ENCODE results near the gene TNFSF10. TPM values are rescaled to one million over a fixed set of nuclear protein-coding genes. Genes with fewer than 3 reads are reported as not detected.
"Not testable (repeated sequence)": the region's sequence is repeated elsewhere in the genome, so short reads cannot be mapped to it uniquely, and the experiment has no call there.

TNFSF10 gene
- total RNA-seq, result 40.2 TPM

DNA sequence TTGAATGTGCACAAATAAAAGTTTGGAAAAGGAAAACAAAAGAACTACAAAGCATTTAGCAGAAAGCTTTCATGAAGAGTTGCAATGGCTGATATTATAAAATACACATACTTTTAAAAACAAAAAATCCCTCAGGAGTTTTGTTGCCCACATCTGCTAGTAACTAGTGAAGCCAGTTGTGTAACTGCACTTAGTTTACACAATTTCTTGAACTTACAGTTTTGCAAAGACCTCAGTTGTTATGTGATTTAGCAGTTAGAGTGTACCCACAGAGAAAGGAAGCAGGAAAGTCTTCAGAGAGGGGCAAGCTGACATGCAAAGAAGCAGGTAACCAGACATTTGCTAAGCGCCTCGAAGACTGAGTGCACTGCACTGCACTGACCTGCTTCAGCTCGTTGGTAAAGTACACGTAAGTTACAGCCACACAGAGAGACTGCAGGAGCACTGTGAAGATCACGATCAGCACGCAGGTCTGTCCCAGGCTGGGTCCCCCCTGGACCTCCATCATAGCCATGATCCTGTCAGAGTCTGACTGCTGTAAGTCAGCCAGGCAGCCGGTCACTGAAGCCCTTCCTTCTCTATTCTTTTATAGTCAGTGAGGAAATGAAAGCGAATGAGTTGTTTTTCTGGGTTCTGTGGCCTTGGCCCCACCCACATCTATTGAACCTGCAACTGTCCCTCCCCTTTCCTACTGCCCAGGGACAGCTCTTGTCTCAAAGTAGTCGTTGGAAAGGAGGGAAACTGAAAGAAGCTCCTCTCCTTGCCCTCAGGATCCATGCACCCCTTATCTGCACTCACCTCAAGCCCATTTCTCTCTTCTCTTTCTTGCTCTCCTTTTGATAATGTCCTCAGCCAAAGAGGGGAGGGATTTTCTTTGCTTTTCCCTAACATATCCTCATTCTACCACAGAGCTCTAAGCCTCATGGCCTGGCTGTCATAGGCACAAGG is at the start of gene TNFSF10:
Gene TNFSF10, minus strand, starts transcription at position 560 of the 948 bp plus-strand sequence. Its CDS starts 46 bp downstream, at position 514.
- ATAC-seq, result peak; percentile 92

DNA sequence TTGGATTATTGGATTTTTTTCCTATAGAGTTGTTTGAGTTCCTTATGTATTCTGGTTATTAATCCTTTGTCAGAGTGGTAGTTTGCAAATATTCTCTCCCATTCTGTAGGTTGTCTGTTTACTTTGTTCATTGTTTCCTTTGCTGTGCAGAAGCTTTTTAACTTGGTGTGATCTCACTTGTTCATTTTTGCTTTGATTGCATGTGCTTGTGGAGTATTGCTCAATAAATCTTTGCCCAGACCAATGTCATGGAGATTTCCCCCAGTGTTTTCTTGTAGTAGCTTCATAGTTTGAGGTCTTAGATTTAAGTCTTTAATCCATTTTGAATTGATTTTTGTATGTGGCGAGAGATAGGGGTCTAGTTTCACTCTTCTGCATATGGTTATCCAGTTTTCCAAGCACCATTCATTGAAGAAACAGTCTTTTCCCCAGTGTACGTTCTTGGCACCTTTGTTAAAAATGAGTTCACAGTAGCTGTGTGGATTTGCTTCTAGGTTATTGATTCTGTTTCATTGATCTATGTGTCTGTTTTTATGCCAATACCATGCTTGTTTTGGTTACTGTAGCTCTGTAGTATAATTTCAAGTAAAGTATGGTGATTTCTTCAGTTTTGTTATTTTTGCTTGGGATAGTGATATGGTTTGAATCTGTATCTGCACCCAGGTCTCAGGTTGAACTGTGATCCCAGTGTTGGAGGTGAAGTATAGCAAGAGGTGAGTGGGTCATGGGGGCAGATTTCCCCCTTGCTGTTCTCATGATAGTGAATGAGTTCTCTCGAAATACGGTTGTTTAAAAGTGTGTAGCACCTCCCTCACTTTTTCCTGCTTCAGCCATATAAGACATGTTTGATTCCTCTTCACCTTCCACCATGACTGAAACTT is 46.1 kb upstream of the TNFSF10 start:
- no peak for ATAC-seq

DNA sequence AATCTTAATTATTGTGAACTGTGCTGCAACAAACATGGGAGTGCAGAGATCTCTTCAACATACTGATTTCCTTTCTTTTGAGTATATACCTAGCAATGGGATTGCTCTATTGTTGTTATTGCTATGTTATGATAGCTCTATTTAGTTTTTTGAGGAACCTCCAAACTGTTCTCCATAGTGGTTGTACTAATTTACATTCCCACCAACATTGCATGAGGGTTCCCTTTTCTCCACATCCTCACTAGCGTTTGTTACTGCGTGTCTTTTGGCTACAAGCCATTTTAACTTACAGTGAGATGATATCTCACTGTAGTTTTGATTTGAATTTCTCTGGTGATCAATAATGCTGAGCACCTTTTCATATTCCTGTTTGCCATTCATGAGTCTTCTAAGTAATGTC is 45.5 kb upstream of the TNFSF10 start:
- ATAC-seq, result no peak

DNA sequence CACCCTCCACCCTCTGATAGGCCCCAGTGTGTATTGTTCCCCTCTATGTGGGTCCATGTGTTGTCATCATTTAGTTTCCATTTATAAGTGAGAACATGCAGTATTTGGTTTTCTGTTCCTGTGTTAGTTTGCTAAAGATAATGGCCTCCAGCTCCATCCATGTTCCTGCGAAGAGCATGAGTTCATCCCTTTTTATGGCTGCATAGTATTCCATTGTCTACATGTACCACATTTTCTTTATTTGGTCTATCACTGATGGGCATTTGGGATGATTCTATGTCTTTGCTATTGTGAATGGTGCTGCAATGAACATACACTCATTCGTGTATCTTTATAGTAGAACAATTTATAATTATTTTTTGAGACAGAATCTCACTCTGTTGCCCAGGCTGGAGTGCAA is 43.6 kb upstream of the TNFSF10 start:
- not testable (repeated sequence) for ATAC-seq

DNA sequence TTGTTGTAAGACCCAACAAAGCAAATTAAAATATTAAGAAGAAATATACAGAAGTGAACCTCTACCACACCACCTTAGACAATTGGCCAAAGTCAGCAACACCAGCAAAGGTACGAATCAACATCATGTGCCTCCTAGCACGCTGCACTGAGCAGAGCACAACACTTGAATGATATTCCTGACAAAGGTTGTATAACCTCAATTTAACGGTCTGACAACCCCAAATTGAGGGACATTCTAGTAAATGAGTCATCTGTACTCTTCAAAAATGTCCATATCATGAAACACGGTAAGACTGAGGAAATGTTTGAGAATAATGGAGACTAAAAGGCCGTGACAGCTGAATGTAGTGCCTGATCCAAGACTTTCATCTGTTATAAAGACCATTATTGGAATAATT is 41.3 kb upstream of the TNFSF10 start:
- ATAC-seq, result no peak

DNA sequence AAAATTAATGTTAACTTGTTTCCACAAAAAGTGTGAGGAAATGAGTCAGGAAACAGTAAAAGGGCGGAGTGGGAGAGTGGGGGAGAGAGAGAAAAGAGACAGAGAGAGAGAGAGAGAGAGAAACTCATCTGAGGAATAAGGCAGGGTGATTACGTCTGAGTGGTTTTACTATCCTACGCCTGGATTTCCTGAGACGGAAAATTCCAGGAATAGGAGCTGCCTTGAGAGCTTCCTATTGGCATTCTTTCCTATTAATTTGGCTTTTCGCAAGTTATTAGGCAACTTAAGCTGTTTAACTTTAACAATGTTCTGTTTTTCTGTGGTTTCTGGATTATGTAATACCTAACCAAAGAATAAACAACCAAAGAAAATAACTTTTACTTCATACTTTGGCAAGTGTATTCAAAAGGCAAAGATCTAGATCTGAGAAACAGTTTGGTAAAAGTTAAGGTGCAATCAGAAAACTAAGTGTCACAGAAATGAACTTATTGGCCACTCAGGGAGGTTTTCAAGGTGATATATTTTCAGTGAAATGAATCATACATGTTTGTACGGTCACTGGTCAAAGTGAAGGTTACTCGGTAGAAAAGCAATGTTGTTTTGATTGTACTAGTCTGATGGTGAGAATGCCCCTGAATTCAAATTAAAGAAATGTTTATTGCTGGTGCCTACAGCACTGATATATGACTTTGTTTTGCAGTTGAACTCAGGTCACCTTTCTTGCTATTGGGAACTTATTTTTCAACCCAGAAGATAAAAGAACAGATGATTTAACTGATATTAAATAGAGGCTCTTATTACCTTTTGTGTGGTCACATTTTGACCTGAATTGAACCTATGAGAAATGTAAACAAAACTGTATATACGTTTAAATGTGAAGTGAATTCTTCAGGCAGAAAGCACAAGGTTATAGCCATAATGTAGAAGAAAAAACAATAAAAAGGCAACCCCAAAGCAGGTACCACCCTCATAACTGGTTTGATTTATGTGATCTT is 39.9 kb upstream of the TNFSF10 start:
- ATAC-seq, result peak; percentile 61

DNA sequence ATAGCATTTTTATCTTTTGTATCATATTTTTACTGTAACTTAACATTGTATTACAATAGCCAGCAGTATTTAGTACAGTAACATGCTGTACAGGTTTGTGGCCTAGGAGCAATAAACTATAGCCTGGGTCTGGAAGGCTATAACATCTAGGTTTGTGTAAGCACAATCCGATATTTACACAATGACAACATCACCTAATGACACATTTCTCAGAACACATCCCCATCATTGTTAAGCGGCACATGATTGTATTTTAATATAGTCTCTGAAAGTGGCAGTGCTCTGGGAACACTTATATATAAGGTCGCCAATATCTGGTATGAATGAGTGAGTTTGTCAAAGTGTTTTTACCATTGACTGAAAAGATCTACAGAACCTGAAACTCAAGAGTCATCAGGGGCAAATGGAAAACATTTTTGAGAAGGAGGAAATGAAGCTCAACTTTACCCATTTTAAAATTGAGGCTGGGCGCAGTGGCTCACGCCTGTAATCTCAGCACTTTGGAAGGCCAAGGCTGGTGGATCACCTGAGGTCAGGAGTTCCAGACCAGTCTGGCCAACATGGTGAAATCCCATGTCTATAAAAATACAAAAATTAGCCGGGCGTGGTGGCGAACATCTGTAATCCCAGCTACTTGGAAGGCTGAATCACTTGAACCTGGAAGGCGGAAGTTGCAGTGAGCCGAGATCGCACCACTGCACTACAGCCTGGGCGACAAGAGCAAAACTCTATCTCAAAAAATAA is 38.8 kb upstream of the TNFSF10 start:
- ATAC-seq, result peak; percentile 83

DNA sequence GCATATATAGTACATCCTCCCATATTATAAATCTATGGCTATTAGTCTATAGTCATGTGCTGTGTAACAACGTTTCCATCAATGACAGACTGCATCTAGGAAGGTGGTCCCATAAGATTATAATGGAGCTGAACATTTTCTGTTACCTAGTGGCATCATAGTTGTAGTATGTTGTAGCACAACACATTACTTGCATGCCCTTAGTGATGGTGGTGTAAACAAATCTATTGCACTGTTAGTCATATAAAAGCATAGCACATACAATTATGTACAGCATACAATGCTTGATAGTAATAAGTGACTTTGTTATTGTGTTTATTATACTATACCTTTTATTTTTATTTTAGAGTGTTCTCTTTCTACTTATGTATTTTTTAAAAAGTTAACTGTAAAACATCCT is 37.4 kb upstream of the TNFSF10 start:
- ATAC-seq, result no peak

DNA sequence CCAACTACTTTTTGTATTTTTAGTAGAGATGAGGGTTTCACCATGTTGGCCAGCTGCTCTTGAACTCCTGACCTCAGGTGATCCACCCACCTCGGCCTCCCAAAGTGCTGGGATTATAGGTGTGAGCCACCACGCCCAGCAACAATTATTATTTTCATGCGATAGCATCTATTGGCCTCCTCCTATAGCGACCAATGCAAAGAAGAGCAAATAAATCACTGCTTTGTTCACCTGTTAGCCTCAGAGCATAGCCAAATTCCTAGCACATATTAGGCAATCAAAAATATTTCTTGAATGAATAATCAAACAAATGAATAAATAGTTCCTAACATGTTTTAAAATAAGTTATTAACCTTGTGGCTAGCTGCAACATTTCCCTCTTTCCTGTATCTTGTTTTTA is 36.8 kb upstream of the TNFSF10 start:
- peak; percentile 55 for ATAC-seq

DNA sequence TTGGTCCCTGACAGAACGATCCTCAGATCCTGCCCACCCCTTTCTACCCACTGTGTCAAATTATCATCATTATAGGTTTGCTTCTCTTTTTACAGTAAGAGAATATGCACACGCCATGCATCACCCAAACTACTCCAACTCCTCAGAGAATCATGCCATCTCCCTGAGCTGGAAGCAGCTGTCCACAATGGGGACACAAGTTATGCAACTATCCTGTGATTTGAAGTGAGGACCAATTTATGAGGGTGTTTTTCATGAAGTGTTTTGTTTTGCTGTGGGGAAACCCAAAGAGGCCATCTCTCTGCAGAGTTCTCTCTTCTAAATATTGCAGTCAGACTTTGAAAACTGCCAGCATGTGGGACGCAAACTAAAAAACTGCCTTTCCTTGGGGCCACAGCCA is 35.8 kb upstream of the TNFSF10 start:
- no peak for ATAC-seq

DNA sequence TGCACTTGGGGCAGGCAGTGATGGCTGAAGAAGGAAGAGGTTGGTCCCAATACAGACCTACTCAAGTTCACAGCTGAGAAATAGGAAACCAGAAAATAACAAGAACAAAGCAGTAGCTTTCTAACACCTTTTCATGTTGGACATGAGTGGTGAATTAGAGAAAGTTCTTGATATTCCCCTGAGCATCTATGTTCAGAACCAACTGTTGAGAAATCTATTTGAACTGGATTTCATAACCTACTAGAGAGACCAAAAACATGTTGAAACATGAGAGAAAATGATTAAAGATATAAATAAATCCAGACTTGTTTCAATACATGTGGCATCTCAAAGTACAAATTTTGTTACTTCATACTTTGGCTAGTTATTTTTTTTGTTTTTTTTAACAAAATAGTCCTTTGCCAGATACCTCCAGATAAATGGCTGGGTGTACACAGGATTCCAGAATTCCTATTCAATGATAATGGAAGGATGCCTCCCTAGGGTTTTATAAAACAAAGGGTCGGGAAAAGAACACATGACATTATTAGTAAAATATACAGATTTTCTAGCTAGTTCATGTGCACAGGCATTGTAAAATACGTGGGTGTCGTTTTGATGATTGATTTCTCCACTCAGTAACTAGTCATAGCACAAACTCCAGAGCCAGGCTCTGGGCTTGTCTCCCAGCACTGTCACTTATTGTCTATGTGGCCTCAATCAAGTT is 34.4 kb upstream of the TNFSF10 start:
- ATAC-seq, result peak; percentile 49

DNA sequence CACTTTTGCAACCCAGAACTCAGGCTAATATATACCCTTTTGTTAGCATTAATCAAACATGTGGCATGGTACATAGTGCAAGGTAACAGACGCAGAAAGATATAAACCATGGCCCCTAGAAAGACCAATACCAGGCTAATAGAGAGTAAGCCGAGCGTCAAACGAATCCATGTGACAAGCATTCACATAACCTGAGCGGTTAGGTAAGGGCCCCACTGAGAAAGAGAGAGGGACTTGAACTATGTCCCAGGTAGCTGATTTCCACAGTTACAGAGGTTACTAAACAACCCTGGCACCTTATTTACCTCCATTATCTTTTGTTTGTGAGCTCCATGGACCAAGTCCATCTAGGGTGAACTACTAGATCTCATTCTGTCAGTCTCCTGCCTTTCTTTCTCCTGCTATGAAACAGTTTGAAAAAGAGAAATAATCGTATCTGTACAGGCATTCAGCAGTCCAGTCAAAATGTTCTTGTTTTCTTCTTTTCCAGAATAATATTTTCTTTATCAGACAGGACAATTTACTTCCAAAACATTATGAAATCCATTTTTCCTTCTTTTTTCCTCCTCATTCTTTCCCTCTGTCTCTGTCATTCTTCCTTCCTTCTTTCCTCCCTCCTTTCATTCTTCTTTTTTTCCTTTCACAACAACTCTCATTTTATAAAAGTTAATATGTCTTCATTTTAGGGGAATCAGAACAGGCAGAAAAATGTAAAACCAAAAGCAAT is 30.5 kb upstream of the TNFSF10 start:
- no peak for ATAC-seq

DNA sequence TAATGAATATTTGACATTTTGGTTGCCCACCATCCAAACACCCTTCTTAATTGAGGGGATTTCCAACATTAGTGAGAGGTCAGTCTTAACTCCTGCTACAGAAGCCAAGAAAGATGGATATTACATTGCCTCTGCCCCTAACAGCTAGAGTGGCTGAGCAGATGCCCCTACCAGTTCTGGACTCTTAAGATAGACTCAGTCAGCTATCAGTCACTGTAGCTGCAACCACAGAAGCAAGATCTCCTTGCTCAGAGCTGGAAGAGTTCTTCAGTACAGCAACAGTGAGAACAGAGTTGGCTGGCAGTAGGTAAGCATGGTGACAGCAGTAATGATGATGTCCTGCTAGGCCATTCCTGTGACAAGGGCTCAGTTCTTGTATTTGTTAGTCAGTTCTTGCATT is 29.4 kb upstream of the TNFSF10 start:
- ATAC-seq, result no peak

DNA sequence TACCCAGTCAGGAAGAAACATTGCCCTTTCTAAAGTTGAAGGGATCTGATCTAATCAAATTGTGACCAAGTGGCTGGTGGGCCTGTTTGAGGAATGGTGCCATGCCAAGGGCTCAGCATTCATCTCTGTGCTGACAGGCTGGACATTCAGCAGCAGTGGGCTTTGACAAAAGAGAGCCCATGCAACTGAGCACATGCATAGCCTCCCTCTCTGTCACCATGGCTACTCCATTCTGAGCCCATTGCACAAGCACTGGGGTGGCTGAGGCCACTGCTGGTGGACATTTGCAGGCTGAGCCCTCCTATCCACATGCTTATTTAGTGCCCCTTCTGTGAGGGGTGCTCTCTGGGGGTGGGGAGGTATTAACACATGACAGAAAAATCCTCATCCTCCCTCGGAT is 28.6 kb upstream of the TNFSF10 start:
- ATAC-seq, result no peak

DNA sequence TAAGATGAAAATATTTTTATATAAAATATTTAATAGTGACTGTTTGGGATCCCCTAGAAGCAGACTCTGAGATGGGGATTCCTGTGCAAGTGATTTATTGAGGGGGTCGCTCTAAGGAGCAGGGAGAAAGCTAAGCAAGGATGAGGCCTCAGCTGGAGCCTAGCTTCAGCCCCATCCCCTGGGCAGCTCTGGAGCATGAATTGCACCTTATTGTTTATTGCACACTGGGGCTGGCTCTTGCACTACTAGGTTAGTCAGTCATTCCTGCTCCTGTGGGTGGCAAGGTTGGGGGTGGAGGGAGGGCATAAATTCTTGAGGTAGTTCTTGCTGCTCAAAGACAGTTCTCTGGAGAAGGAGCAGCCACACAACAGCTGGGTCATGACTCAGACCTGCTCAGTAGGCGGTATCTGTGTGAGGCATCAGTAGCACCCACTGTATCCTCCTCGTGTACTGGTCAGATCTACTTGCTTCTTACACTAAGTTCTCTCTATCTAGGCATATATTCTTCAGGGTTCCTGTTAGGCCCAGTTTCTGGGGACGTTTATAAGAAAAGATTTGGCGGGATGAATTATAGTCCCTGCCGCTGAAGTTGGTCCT is 27.2 kb upstream of the TNFSF10 start:
- peak; percentile 87 for ATAC-seq

DNA sequence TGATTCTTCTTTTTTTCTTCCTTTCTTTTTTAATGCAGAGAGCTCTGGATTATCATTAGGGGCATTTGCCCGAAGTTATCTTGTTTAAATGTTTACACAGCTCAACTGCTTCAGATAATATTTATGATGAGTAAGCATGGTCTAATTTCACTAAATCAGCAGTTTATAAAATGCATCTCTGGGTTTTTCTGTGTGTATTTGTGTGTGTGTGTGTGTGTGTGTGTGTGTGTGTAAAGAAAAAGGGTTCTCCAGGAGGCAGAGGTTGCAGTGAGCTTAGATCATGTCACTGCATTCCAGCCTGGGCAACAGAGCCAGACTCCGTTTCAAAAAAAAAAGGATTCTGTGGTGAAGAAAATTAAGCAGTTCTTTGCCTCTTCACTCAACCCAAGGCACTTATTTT is 25.9 kb upstream of the TNFSF10 start:
- no peak for ATAC-seq

DNA sequence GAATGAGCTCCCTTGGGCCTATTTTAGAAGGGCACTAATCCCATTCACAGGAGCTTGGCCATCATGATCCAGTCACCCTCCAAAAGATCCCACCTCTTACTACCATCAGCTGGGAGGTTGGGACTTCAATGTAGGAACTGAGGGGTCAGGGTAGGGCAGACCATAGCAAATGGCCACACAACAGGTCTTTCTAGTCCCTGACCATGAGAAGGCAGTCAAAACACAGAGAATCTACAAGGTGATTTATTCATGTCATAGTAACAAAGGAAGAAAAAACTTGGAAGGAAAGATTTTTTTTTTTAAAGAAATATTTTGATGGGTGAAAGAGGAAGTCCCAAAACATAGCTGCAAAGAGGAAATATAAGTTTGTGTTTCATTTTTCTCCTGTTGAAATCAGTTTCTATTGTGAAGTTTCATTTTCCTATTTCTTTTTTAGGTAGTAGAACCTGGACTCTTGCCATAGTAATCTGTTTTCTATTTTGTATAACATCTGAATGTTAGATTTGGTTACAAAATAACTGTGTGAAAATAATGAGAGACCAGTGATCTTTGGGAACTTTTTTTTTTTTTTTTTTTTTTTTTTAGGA is 23.5 kb upstream of the TNFSF10 start:
- ATAC-seq, result peak; percentile 21

DNA sequence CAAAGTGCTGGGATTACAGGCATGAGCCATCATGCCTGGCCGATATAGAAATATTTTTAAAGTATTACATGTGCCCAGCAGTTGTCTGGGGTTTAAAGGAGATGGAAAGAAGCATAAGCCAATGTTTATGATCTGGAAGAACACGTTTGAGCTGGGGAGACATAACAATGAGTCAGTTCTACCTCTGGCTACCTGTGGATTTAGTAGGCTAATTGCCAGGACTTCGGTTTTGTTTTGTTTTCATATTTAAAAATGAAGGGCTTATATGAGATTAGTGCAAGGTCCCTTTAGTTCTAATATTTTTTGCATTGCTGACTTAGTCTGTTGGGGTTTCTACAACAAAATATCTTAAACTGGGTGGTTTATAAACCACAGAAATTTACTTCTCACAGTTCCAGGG is 22.9 kb upstream of the TNFSF10 start:
- ATAC-seq, result peak; percentile 94

DNA sequence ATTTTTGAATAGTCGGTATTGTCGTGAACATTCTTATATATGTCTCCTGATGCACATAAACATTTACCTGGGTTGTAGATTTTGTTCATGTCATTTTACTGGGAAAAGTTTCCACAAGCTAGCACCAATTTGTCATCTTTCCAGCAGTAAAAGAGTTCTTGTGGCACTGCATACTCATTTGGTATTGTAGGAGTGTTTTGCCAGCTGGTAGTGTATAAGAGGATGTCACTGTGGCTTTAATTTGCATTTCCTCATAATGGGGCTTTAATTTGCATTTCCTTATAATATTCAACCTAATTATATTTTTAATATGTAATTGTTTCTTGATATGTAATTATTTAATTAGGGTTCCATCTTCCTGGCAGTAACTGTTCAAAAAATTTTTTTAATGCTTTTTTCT is 21.2 kb upstream of the TNFSF10 start:
- ATAC-seq, result no peak

Data from esophagus mucosa (tissue), 1 donor.